SK-N-MC (cell line): Measurements from ENCODE around the gene KDM6B.

ENCODE experiments used
- EZH2 ChIP-seq: fragments of 200-600 bp; sonication (generic); IDR thresholded peaks from one replicate; pipeline ENCODE4 v1.6.1; 2017; ENCODE audit warnings: antibody characterized with exemption
- POLR2AphosphoS5 ChIP-seq: IDR thresholded peaks from 2 replicates; pipeline ENCODE4 v1.6.1; 2012; ENCODE audit warnings: mild to moderate bottlenecking, low read depth, low read length, borderline replicate concordance

DNA sequence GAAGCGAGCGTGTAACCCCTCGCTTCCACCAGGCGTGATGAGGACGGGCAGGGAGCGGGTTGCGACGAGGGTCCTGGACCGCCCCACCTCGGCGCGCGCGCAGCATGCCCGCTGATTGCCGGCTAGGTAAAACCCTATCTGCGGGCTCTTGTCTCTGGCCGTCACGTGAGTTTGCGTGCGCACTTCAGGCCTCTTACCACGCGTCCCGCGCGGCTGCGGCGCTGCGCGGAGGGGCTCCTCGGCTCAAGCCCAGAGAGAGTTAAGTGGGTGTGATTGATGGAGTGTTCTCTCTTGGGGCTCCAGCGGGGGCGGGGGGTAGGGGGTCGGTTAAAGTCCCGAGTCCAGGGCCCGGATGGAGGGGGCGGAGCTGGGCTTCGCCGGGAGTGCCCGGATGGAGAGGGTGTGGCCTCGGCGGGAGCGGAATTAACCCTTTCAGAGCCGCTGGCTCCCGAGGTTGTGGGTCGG, 7.9 kb downstream of the KDM6B start:
- TF ChIP-seq POLR2AphosphoS5 (peak; percentile 43), EZH2 (no peak)
